ENCODE measurements around the gene GRIN2C.

GRIN2C gene

GRCh38 chr17:74797824-74798223 lies 61.9 kb downstream of the GRIN2C start:
- no peak overlapping the region for H3K4me3 ChIP-seq (ENCODE audit: low read depth, low read length)
- TF ChIP-seq MYC (IDR thresholded peaks at IDR 0.05; ENCODE audit: low read depth, low read length): no peak
- no peak for DNase-seq (ENCODE audit: low read depth)

GRCh38 chr17:74796866-74797265 lies 62.8 kb downstream of the GRIN2C start:
- DNase-seq (ENCODE audit: low read depth): no peak
- TF ChIP-seq CTCF (IDR thresholded peaks at IDR 0.05; ENCODE audit: low read depth, low read length): no peak
- TF ChIP-seq MAX (IDR thresholded peaks at IDR 0.05; ENCODE audit: low read depth, low read length): no peak
- TF ChIP-seq POLR2A (IDR thresholded peaks at IDR 0.05; ENCODE audit: extremely low read depth, insufficient read length): no peak
- TF ChIP-seq MYC (IDR thresholded peaks at IDR 0.05; ENCODE audit: low read depth, low read length): no peak
- no peak overlapping the region for H3K4me3 ChIP-seq (ENCODE audit: low read depth, low read length)

- H3K4me3 ChIP-seq (ENCODE audit: low read depth, low read length): no peak overlapping the region
- no peak for TF ChIP-seq MYC (IDR thresholded peaks at IDR 0.05; ENCODE audit: low read depth, low read length)
- TF ChIP-seq CTCF (IDR thresholded peaks at IDR 0.05; ENCODE audit: low read depth, low read length): no peak
- TF ChIP-seq MAX (IDR thresholded peaks at IDR 0.05; ENCODE audit: low read depth, low read length): no peak
- no peak for TF ChIP-seq POLR2A (IDR thresholded peaks at IDR 0.05; ENCODE audit: extremely low read depth, insufficient read length)
- DNase-seq (ENCODE audit: low read depth): no peak
Measured at GRCh38 chr17:74796211-74796610, 63.5 kb downstream of the GRIN2C start.

GRCh38 chr17:74795327-74796020 lies 64.2 kb downstream of the GRIN2C start:
- no peak overlapping the region for H3K4me3 ChIP-seq (ENCODE audit: low read depth, low read length)
- no peak for DNase-seq (ENCODE audit: low read depth)
- TF ChIP-seq CTCF (IDR thresholded peaks at IDR 0.05; ENCODE audit: low read depth, low read length): no peak
- no peak for TF ChIP-seq MAX (IDR thresholded peaks at IDR 0.05; ENCODE audit: low read depth, low read length)
- no peak for TF ChIP-seq MYC (IDR thresholded peaks at IDR 0.05; ENCODE audit: low read depth, low read length)
- no peak for TF ChIP-seq POLR2A (IDR thresholded peaks at IDR 0.05; ENCODE audit: extremely low read depth, insufficient read length)

DNA sequence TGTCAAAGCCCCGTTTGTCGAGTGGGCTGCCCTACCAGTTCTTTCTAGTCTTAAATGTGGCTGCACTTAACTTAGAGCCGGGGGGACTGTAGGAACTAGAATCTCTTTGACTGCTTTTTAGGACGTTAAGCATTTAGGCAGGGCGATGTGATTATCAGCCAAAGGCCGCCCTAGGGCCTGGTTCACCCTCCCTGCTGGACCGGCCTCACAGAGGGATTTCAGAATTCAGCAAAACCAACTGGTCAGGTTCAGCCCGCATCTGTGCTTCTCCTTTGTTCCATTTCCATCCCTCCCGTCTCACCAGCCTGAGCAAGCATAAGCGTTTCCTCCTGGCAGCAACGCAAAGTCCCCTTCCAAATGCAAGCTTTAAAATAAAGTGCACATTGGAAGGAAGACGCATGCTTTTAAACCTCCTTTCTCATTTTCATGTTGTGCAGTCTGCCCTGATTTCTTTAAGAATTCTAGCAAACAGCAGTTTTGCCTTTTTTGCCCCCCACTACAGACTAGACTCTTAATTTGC lies 67.0 kb downstream of the GRIN2C start:
- no peak for DNase-seq (ENCODE audit: low read depth)
- TF ChIP-seq POLR2A (IDR thresholded peaks at IDR 0.05; ENCODE audit: extremely low read depth, insufficient read length) (no peak), CTCF (IDR thresholded peaks at IDR 0.05; ENCODE audit: low read depth, low read length) (no peak), MYC (IDR thresholded peaks at IDR 0.05; ENCODE audit: low read depth, low read length) (no peak), MAX (IDR thresholded peaks at IDR 0.05; ENCODE audit: low read depth, low read length) (no peak)
- no peak overlapping the region for H3K4me3 ChIP-seq (ENCODE audit: low read depth, low read length)

Data from NB4 (cell line).